ENCODE data around the gene B4GALT1.

DNA sequence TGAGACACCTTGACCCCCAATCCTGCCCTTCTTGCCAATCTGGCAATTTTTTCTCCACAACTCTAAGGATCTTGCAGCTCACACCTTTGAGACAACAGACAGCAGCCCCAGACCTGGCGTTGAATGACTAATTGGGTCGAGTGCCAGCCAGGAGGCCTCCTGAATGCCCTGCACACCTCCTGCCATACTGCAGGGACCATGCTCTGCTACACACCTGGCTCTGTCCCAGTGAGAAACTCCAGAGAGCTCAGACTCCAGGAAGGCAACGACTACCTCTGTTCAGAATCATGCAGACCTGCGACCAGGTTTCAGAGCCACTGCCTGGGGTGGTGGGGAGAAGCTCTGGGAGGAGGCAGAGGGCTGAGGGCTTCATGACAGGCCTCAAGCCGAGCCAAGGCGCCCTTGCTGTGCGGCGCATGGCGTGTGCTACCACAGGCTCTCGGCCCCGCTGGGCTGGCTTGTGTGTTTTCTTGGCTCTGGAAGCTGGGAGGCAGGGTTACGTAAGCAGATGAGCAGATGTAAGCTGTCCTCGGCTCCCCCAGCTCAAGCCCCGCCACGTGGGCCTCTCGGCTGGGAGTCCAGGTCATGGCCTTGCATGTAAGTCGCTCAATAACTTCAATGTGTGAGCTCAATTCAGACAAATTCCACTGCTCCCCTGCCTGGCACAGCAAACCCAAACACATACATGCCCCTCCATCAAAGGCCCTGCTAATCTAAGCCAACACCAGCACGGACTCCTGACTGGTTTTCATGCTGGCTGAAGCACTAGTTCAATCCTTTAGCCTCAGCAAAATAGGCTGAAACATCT lies 27.5 kb downstream of the B4GALT1 start:
- TF ChIP-seq CTCF (IDR thresholded peaks at IDR 0.05) (no peak), POLR2A (IDR thresholded peaks at IDR 0.05) (no peak)
